Trophoblast cell (in vitro differentiated cells and primary cell): ENCODE measurements around the gene CEP192.
A peak's percentile ranks its signal among the peaks of the same experiment; 100 is the strongest.

Experiments
- DNase-seq, 2 donors: peaks; one replicate each; pipeline ENCODE4 v3.0.0-alpha.2; 2016
- H2AFZ ChIP-seq: 2 replicates; pipeline ENCODE4 v1.6.1; 2013; ENCODE audit warnings: low read length, moderate library complexity, mild to moderate bottlenecking; ENCODE audit not compliant: insufficient read depth, poor library complexity
- H2AK5ac ChIP-seq: 2 replicates; pipeline ENCODE4 v1.6.1; 2013; ENCODE audit warnings: mild to moderate bottlenecking, low read length
- H2BK120ac ChIP-seq: 2 replicates; pipeline ENCODE4 v1.6.1; 2013; ENCODE audit warnings: low read length, mild to moderate bottlenecking, moderate library complexity; ENCODE audit not compliant: insufficient read depth, poor library complexity
- H2BK12ac ChIP-seq: 2 replicates; pipeline ENCODE4 v1.6.1; 2013; ENCODE audit warnings: mild to moderate bottlenecking, low read length, moderate library complexity
- H2BK5ac ChIP-seq: 2 replicates; pipeline ENCODE4 v1.6.1; 2013; ENCODE audit warnings: low read length, low read depth, moderate library complexity, mild to moderate bottlenecking; ENCODE audit not compliant: poor library complexity
- H3K14ac ChIP-seq: 2 replicates; pipeline ENCODE4 v1.6.1; 2013; ENCODE audit warnings: mild to moderate bottlenecking, low read length
- H3K18ac ChIP-seq: 2 replicates; pipeline ENCODE4 v1.6.1; 2013; ENCODE audit warnings: mild to moderate bottlenecking, low read length
- H3K23ac ChIP-seq: 2 replicates; pipeline ENCODE4 v1.6.1; 2013; ENCODE audit warnings: low read length
- H3K27ac ChIP-seq: 2 replicates; pipeline ENCODE4 v1.5.1; 2013; ENCODE audit warnings: low read depth, mild to moderate bottlenecking, inconsistent platforms, low read length, moderate library complexity
- H3K27me3 ChIP-seq: 2 replicates; pipeline ENCODE4 v1.6.1; 2013; ENCODE audit warnings: inconsistent platforms, mild to moderate bottlenecking, low read length, moderate library complexity; ENCODE audit not compliant: insufficient read depth
- H3K36me3 ChIP-seq, 2 experiments: 1 replicate in 1 of 2; 2 replicates in 1 of 2; pipeline ENCODE4 v1.6.1; 2013; ENCODE audit warnings: low read length in 2 of 2, mild to moderate bottlenecking in 2 of 2, moderate library complexity in 1 of 2; ENCODE audit not compliant: insufficient read depth in 2 of 2, control insufficient read depth in 1 of 2
- H3K4ac ChIP-seq: 2 replicates; pipeline ENCODE4 v1.6.1; 2013; ENCODE audit warnings: low read depth, mild to moderate bottlenecking, low read length, moderate library complexity
- H3K4me1 ChIP-seq, 2 experiments: 1 replicate in 1 of 2; 2 replicates in 1 of 2; pipeline ENCODE4 v1.6.1; 2013; ENCODE audit warnings: low read length in 2 of 2, mild to moderate bottlenecking in 2 of 2, moderate library complexity in 1 of 2; ENCODE audit not compliant: insufficient read depth in 2 of 2, control insufficient read depth in 1 of 2
- H3K4me2 ChIP-seq: 2 replicates; pipeline ENCODE4 v1.6.1; 2013; ENCODE audit warnings: inconsistent platforms, mild to moderate bottlenecking, low read length, moderate library complexity
- H3K4me3 ChIP-seq: 2 replicates; pipeline ENCODE4 v1.5.1; 2013; ENCODE audit warnings: mild to moderate bottlenecking, low read depth, low read length, inconsistent platforms
- H3K79me1 ChIP-seq: one replicate; pipeline ENCODE4 v1.6.1; 2013; ENCODE audit warnings: low read length
- H3K79me2 ChIP-seq: 2 replicates; pipeline ENCODE4 v1.6.1; 2013; ENCODE audit warnings: low read length, mild to moderate bottlenecking; ENCODE audit not compliant: control insufficient read depth, insufficient read depth, poor library complexity
- H3K9ac ChIP-seq: 2 replicates; pipeline ENCODE4 v1.6.1; 2013; ENCODE audit warnings: mild to moderate bottlenecking, low read length
- H3K9me3 ChIP-seq: 2 replicates; pipeline ENCODE4 v1.6.1; 2013; ENCODE audit warnings: low read depth, mild to moderate bottlenecking, control low read depth, inconsistent platforms, low read length; ENCODE audit not compliant: insufficient read depth
- H4K12ac ChIP-seq: 2 replicates; pipeline ENCODE4 v1.6.1; 2013; ENCODE audit warnings: low read depth, mild to moderate bottlenecking, low read length, moderate library complexity
- H4K8ac ChIP-seq: 2 replicates; pipeline ENCODE4 v1.6.1; 2013; ENCODE audit warnings: low read depth, mild to moderate bottlenecking, low read length, moderate library complexity
- H4K91ac ChIP-seq: one replicate; pipeline ENCODE4 v1.6.1; 2013; ENCODE audit warnings: low read depth, mild to moderate bottlenecking, low read length, moderate library complexity
- WGBS: extraction: QIAGEN DNeasy Blood & Tissue Kit; methylation state at CpG from one replicate; pipeline ENCODE4 v1.1.7; 2013; ENCODE audit warnings: missing lambda C conversion rate; ENCODE audit not compliant: insufficient read length, insufficient coverage; ENCODE audit errors: extremely low coverage; 5-methylcytosine and 5-hydroxymethylcytosine counted together

The CEP192 gene

GRCh38 chr18:13164406-13164805 lies 173.2 kb downstream of the CEP192 start:
- no peak overlapping the region for H3K18ac ChIP-seq
- H2AFZ ChIP-seq: no peak overlapping the region
- H3K4me3 ChIP-seq: no peak overlapping the region
- no peak overlapping the region for H3K4me2 ChIP-seq
- H3K23ac ChIP-seq: no peak overlapping the region
- H3K9ac ChIP-seq: no peak overlapping the region
- H4K8ac ChIP-seq: no peak overlapping the region
- peaks cover 4 to 5% of the 10 kb centered on the region in 2 experiments for H3K4me1 ChIP-seq
- no peak overlapping the region for H4K91ac ChIP-seq
- H3K9me3 ChIP-seq: peaks cover 7% of the 10 kb centered on the region
- no peaks in the 10 kb centered on the region for H3K36me3 ChIP-seq
- no peak overlapping the region for H2AK5ac ChIP-seq
- no peak overlapping the region for H3K14ac ChIP-seq
- H4K12ac ChIP-seq: no peak overlapping the region
- no peak for DNase-seq
- H2BK120ac ChIP-seq: no peak overlapping the region
- whole genome bisulfite sequencing: no CpG with 5 or more reads among the region's 13 CpGs
- no peaks in the 10 kb centered on the region for H3K79me1 ChIP-seq
- H3K27me3 ChIP-seq: no peaks in the 10 kb centered on the region
- H3K79me2 ChIP-seq: no peaks in the 10 kb centered on the region
- no peak overlapping the region for H3K27ac ChIP-seq
- H2BK12ac ChIP-seq: no peak overlapping the region
- H2BK5ac ChIP-seq: no peak overlapping the region
- H3K4ac ChIP-seq: no peak overlapping the region

GRCh38 chr18:13165636-13166423 lies 174.7 kb downstream of the CEP192 start:
- H2BK5ac ChIP-seq: no peak overlapping the region
- no peak overlapping the region for H3K18ac ChIP-seq
- no peak overlapping the region for H3K4ac ChIP-seq
- no peaks in the 10 kb centered on the region for H3K36me3 ChIP-seq
- no CpG with 5 or more reads among the region's 16 CpGs for WGBS
- no peaks in the 10 kb centered on the region for H3K79me1 ChIP-seq
- no peak overlapping the region for H2BK12ac ChIP-seq
- DNase-seq: peak; percentile 28 to 42
- no peak overlapping the region for H4K12ac ChIP-seq
- peak overlapping the region; percentile 19 for H3K27ac ChIP-seq
- no peaks in the 10 kb centered on the region for H3K79me2 ChIP-seq
- H4K91ac ChIP-seq: no peak overlapping the region
- H3K4me1 ChIP-seq: peaks cover 4 to 5% of the 10 kb centered on the region in 2 experiments
- no peak overlapping the region for H2AFZ ChIP-seq
- peaks cover 7% of the 10 kb centered on the region for H3K9me3 ChIP-seq
- no peaks in the 10 kb centered on the region for H3K27me3 ChIP-seq
- H2AK5ac ChIP-seq: no peak overlapping the region
- H3K14ac ChIP-seq: no peak overlapping the region
- peak overlapping the region; percentile 49 for H2BK120ac ChIP-seq
- H4K8ac ChIP-seq: no peak overlapping the region
- no peak overlapping the region for H3K23ac ChIP-seq
- H3K9ac ChIP-seq: no peak overlapping the region
- H3K4me2 ChIP-seq: peak overlapping the region; percentile 16
- no peak overlapping the region for H3K4me3 ChIP-seq

- no peak overlapping the region for H3K4ac ChIP-seq
- H4K8ac ChIP-seq: no peak overlapping the region
- H2BK5ac ChIP-seq: no peak overlapping the region
- H2AK5ac ChIP-seq: no peak overlapping the region
- no peak overlapping the region for H2BK12ac ChIP-seq
- no peak overlapping the region for H3K18ac ChIP-seq
- H3K79me2 ChIP-seq: no peaks in the 10 kb centered on the region
- no peak overlapping the region for H4K91ac ChIP-seq
- no peaks in the 10 kb centered on the region for H3K4me1 ChIP-seq
- H3K9ac ChIP-seq: no peak overlapping the region
- H3K23ac ChIP-seq: no peak overlapping the region
- no peak for DNase-seq
- H3K79me1 ChIP-seq: no peaks in the 10 kb centered on the region
- no peak overlapping the region for H3K4me2 ChIP-seq
- H3K4me3 ChIP-seq: no peak overlapping the region
- peaks cover 2% of the 10 kb centered on the region for H3K9me3 ChIP-seq
- no peak overlapping the region for H4K12ac ChIP-seq
- H2AFZ ChIP-seq: no peak overlapping the region
- H3K27me3 ChIP-seq: no peaks in the 10 kb centered on the region
- no peak overlapping the region for H3K14ac ChIP-seq
- no peaks in the 10 kb centered on the region for H3K36me3 ChIP-seq
- no peak overlapping the region for H3K27ac ChIP-seq
- no CpG with 5 or more reads among the region's 14 CpGs for WGBS
- no peak overlapping the region for H2BK120ac ChIP-seq
These were observed 182.5 kb downstream of the CEP192 start for GRCh38 chr18:13173578-13174145.
